Measurements from ENCODE around the gene PCDHGA5. TPM values are rescaled to one million over a fixed set of nuclear protein-coding genes. Genes with fewer than 3 reads are reported as not detected.
A peak's percentile ranks its signal among the peaks of the same experiment; 100 is the strongest.
"Not testable (repeated sequence)": the region's sequence is repeated elsewhere in the genome, so short reads cannot be mapped to it uniquely, and the experiment has no call there.

Gene PCDHGA5
- total RNA-seq, 1 donor from 2014 or later: under 0.01 TPM

DNA sequence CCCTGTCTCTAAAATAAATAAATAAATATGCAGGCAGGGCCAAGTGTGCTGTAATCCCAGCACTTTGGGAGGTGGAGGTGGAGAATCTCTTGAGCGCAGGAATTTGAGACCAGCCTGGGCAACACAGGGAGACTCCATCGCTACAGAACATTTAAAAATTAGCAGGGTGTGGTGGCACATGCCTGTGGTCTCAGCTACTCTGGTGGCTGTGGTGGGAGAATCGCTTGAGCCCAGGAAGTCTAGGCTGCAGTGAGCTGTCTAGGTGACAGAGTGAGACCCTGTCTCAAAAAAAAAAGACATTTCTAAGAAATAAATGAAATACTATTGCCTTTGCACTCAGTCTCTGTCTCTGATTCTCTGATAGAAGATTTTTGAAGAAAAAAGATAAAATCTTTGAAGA, 47.6 kb downstream of the PCDHGA5 start:
- Histone ChIP-seq H3K36me3 (ENCODE audit: control insufficient read depth, insufficient read depth, low read length) (no peaks in the 10 kb centered on the region), H3K4me3 (ENCODE audit: low read depth, low read length) (no peak overlapping the region), H3K27me3 (ENCODE audit: control insufficient read depth, insufficient read depth, low read length) (peaks cover 2% of the 10 kb centered on the region)
- no peak for DNase-seq (ENCODE audit: low read depth)
- TF ChIP-seq CTCF (IDR thresholded peaks at IDR 0.05; ENCODE audit: insufficient read depth, low read length, severe bottlenecking): no peak
- no peak for FAIRE-seq

- H3K27me3 ChIP-seq (ENCODE audit: control insufficient read depth, insufficient read depth, low read length): peaks cover 2% of the 10 kb centered on the region
Observed at GRCh38 chr5:141412854-141413539, 49.0 kb downstream of the PCDHGA5 start, which contains the start of gene PCDHGA10. PCDHGA10 (plus strand) TSS chr5:141412987; CDS start chr5:141413176, 189 bp downstream.

DNA sequence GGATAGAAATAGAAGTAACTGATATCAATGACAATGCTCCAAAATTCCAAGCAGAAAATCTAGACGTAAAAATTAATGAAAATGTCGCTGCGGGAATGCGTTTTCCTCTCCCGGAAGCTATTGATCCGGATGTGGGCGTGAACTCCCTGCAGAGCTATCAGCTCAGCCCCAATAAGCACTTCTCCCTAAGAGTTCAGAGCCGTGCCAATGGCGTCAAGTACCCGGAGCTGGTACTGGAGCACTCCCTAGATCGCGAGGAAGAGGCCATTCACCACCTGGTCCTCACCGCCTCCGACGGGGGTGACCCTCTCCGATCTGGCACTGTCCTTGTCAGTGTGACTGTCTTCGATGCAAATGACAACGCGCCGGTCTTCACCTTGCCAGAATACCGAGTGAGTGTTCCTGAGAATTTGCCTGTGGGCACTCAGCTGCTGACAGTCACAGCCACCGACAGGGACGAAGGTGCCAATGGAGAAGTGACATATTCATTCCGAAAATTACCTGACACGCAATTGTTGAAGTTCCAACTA, 49.6 kb downstream of the PCDHGA5 start:
- no peak for TF ChIP-seq CTCF (IDR thresholded peaks at IDR 0.05; ENCODE audit: insufficient read depth, low read length, severe bottlenecking)
- H3K4me3 ChIP-seq (ENCODE audit: low read depth, low read length): peak overlapping the region; percentile 35
- no peaks in the 10 kb centered on the region for H3K36me3 ChIP-seq (ENCODE audit: control insufficient read depth, insufficient read depth, low read length)
- FAIRE-seq: no peak
- no peak for DNase-seq (ENCODE audit: low read depth)
- peaks cover 2% of the 10 kb centered on the region for H3K27me3 ChIP-seq (ENCODE audit: control insufficient read depth, insufficient read depth, low read length)

More at GRCh38 chr5:141412854-141413539, 49.0 kb downstream of the PCDHGA5 start, which contains the start of gene PCDHGA10:
- TF ChIP-seq CTCF (IDR thresholded peaks at IDR 0.05; ENCODE audit: insufficient read depth, low read length, severe bottlenecking): peak; percentile 57
- peak within 1 kb of the TSS; percentile 35 for H3K4me3 ChIP-seq (ENCODE audit: low read depth, low read length)
- no peaks in the 10 kb centered on the region for H3K36me3 ChIP-seq (ENCODE audit: control insufficient read depth, insufficient read depth, low read length)
- FAIRE-seq (no peak), DNase-seq (ENCODE audit: low read depth) (peak; percentile 63)

GRCh38 chr5:141414548-141415274, 50.7 kb downstream of the PCDHGA5 start:
- not testable (repeated sequence) for H3K4me3 ChIP-seq (ENCODE audit: low read depth, low read length); H3K36me3 ChIP-seq (ENCODE audit: control insufficient read depth, insufficient read depth, low read length); DNase-seq (ENCODE audit: low read depth); H3K27me3 ChIP-seq (ENCODE audit: control insufficient read depth, insufficient read depth, low read length)
- peak; percentile 7 for FAIRE-seq

DNA sequence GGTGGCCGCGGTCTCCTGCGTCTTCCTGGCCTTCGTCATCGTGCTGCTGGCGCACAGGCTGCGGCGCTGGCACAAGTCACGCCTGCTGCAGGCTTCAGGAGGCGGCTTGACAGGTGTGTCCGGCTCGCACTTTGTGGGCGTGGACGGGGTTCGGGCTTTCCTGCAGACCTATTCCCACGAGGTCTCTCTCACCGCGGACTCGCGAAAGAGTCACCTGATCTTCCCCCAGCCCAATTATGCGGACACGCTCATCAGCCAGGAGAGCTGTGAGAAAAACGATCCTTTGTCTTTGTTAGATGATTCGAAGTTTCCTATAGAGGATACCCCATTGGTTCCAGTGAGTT, 51.3 kb downstream of the PCDHGA5 start:
- H3K36me3 ChIP-seq (ENCODE audit: control insufficient read depth, insufficient read depth, low read length); H3K4me3 ChIP-seq (ENCODE audit: low read depth, low read length); H3K27me3 ChIP-seq (ENCODE audit: control insufficient read depth, insufficient read depth, low read length); DNase-seq (ENCODE audit: low read depth); FAIRE-seq: not testable (repeated sequence)

Other genes starting within 250 kb of the PCDHGA5 start
- gene PCDHB4, start 242.3 kb upstream of the PCDHGA5 start, total RNA-seq: 0.13 TPM in 1 of 2 replicates, not detected in the other
- gene PCDHB5, start 229.0 kb upstream of the PCDHGA5 start, total RNA-seq: 0.26 TPM in 2 replicates
- not detected in 2 replicates for gene PCDHB6, start 214.1 kb upstream of the PCDHGA5 start, total RNA-seq
- gene PCDHB7, start 191.5 kb upstream of the PCDHGA5 start, total RNA-seq: not detected in 2 replicates
- under 0.01 TPM in 2 replicates for gene PCDHB8, start 186.4 kb upstream of the PCDHGA5 start, total RNA-seq
- gene PCDHB16, start 181.8 kb upstream of the PCDHGA5 start, total RNA-seq: under 0.01 TPM in 1 of 2 replicates, not detected in the other
- under 0.01 TPM in 1 of 2 replicates, not detected in the other for gene PCDHB9, start 177.0 kb upstream of the PCDHGA5 start, total RNA-seq
- gene PCDHB10, start 171.8 kb upstream of the PCDHGA5 start, total RNA-seq: 0.13 and 0.26 TPM in 2 replicates
- gene PCDHB11, start 164.5 kb upstream of the PCDHGA5 start, total RNA-seq: under 0.01 and 0.26 TPM in 2 replicates
- 0.13 TPM in 1 of 2 replicates, not detected in the other for gene PCDHB12, start 155.4 kb upstream of the PCDHGA5 start, total RNA-seq
- 0.26 TPM in 1 of 2 replicates, not detected in the other for gene PCDHB13, start 150.2 kb upstream of the PCDHGA5 start, total RNA-seq
- 0.26 and 0.77 TPM in 2 replicates for gene PCDHB14, start 140.8 kb upstream of the PCDHGA5 start, total RNA-seq
- gene PCDHB15, start 118.8 kb upstream of the PCDHGA5 start, total RNA-seq: under 0.01 and 0.51 TPM in 2 replicates
- gene SLC25A2, start 60.1 kb upstream of the PCDHGA5 start, total RNA-seq: 0.13 TPM in 1 of 2 replicates, not detected in the other
- gene TAF7, start 43.4 kb upstream of the PCDHGA5 start, total RNA-seq: 36.3 and 74.5 TPM in 2 replicates
- gene PCDHGA1, start 33.6 kb upstream of the PCDHGA5 start, total RNA-seq: under 0.01 and 0.26 TPM in 2 replicates
- under 0.01 and 0.26 TPM in 2 replicates for gene PCDHGA2, start 25.4 kb upstream of the PCDHGA5 start, total RNA-seq
- under 0.01 and 0.13 TPM in 2 replicates for gene PCDHGA3, start 20.3 kb upstream of the PCDHGA5 start, total RNA-seq
- under 0.01 and 0.26 TPM in 2 replicates for gene PCDHGB1, start 14.1 kb upstream of the PCDHGA5 start, total RNA-seq
- gene PCDHGA4, start 9.1 kb upstream of the PCDHGA5 start, total RNA-seq: 0.26 and 0.53 TPM in 2 replicates
- gene PCDHGB2, start 4.2 kb upstream of the PCDHGA5 start, total RNA-seq: under 0.01 and 0.26 TPM in 2 replicates
- gene PCDHGB3, start 6.1 kb downstream of the PCDHGA5 start, total RNA-seq: under 0.01 and 0.77 TPM in 2 replicates
- under 0.01 and 0.26 TPM in 2 replicates for gene PCDHGA6, start 9.7 kb downstream of the PCDHGA5 start, total RNA-seq
- under 0.01 and 0.51 TPM in 2 replicates for gene PCDHGA7, start 18.6 kb downstream of the PCDHGA5 start, total RNA-seq
- 2.1 and 3.1 TPM in 2 replicates for gene PCDHGB4, start 23.5 kb downstream of the PCDHGA5 start, total RNA-seq
- gene PCDHGA8, start 28.5 kb downstream of the PCDHGA5 start, total RNA-seq: under 0.01 and 0.51 TPM in 2 replicates
- 2.4 and 5.1 TPM in 2 replicates for gene PCDHGB5, start 33.8 kb downstream of the PCDHGA5 start, total RNA-seq
- 0.53 and 1.5 TPM in 2 replicates for gene PCDHGA9, start 38.6 kb downstream of the PCDHGA5 start, total RNA-seq
- gene PCDHGB6, start 43.9 kb downstream of the PCDHGA5 start, total RNA-seq: 0.53 and 1.5 TPM in 2 replicates
- 2.1 and 5.2 TPM in 2 replicates for gene PCDHGA10, start 48.8 kb downstream of the PCDHGA5 start, total RNA-seq
- gene PCDHGB7, start 53.5 kb downstream of the PCDHGA5 start, total RNA-seq: 1.3 and 3.3 TPM in 2 replicates
- gene PCDHGA11, start 56.9 kb downstream of the PCDHGA5 start, total RNA-seq: 1.6 and 3.2 TPM in 2 replicates
- 0.79 and 1.4 TPM in 2 replicates for gene PCDHGA12, start 66.3 kb downstream of the PCDHGA5 start, total RNA-seq
- gene PCDHGC3, start 111.8 kb downstream of the PCDHGA5 start, total RNA-seq: 9.5 and 17.4 TPM in 2 replicates
- gene PCDHGC4, start 120.9 kb downstream of the PCDHGA5 start, total RNA-seq: 0.53 and 0.90 TPM in 2 replicates
- gene PCDHGC5, start 124.9 kb downstream of the PCDHGA5 start, total RNA-seq: 0.26 and 0.77 TPM in 2 replicates